GM12878 (cell line): ENCODE measurements around the gene MPEG1. TPM values are rescaled to one million over a fixed set of nuclear protein-coding genes. Genes with fewer than 3 reads are reported as not detected.

Experiments
- BCLAF1 ChIP-seq: fragments of 450-650 bp; IDR thresholded peaks from 2 replicates; pipeline ENCODE4 v1.6.1; 2017; ENCODE audit warnings: antibody characterized with exemption, mild to moderate bottlenecking, moderate library complexity
- CBX5 ChIP-seq: sonication (generic); IDR thresholded peaks from 2 replicates; pipeline ENCODE4 v1.6.1; 2016; ENCODE audit warnings: low read depth, moderate library complexity, mild to moderate bottlenecking, inconsistent platforms
- CTCF ChIP-seq, 3 experiments: IDR thresholded peaks in 2 of 3; conservative IDR thresholded peaks in 1 of 3; 2 replicates each; pipeline ENCODE4 v1.5.1; 2011; ENCODE audit warnings: low read depth in 3 of 3, low read length in 3 of 3, mild to moderate bottlenecking in 3 of 3, control low read depth in 2 of 3, moderate library complexity in 2 of 3, inconsistent platforms in 1 of 3, mixed read lengths in 1 of 3; ENCODE audit not compliant: control insufficient read depth in 2 of 3, insufficient read depth in 1 of 3; ENCODE audit errors: extremely low read depth in 1 of 3
- E2F4 ChIP-seq: IDR thresholded peaks from 2 replicates; pipeline ENCODE4 v1.6.1; 2012; ENCODE audit warnings: low read depth, low read length, improper control_type of control experiment
- E4F1 ChIP-seq: fragments of 450-650 bp; IDR thresholded peaks from 2 replicates; pipeline ENCODE4 v1.6.1; 2018; ENCODE audit warnings: borderline replicate concordance, mild to moderate bottlenecking; ENCODE audit not compliant: partially characterized antibody
- KLF5 ChIP-seq: fragments of 450-650 bp; IDR thresholded peaks from 2 replicates; pipeline ENCODE4 v1.6.1; 2014; ENCODE audit warnings: mild to moderate bottlenecking; ENCODE audit not compliant: partially characterized antibody
- MEF2A ChIP-seq: IDR thresholded peaks from 2 replicates; pipeline ENCODE4 v1.6.1; 2011; ENCODE audit warnings: low read depth, mild to moderate bottlenecking, low read length, moderate library complexity; ENCODE audit not compliant: insufficient read depth
- NFYA ChIP-seq: IDR thresholded peaks from 2 replicates; pipeline ENCODE4 v1.6.1; 2011; ENCODE audit warnings: low read depth, mild to moderate bottlenecking, low read length, improper control_type of control experiment, borderline replicate concordance
- NFYB ChIP-seq: IDR thresholded peaks from 2 replicates; pipeline ENCODE4 v1.6.1; 2011; ENCODE audit warnings: low read depth, mild to moderate bottlenecking, low read length, improper control_type of control experiment, moderate library complexity; ENCODE audit not compliant: insufficient read depth
- POLR2AphosphoS2 ChIP-seq: IDR thresholded peaks from 2 replicates; pipeline ENCODE4 v1.6.1; 2011; ENCODE audit warnings: low read depth, mild to moderate bottlenecking, low read length, improper control_type of control experiment, moderate library complexity
- RAD21 ChIP-seq: IDR thresholded peaks from 2 replicates; pipeline ENCODE4 v1.6.1; 2011; ENCODE audit warnings: mild to moderate bottlenecking, low read depth, low read length, moderate library complexity; ENCODE audit not compliant: insufficient read depth
- RBBP5 ChIP-seq: fragments of 200-600 bp; sonication (generic); conservative IDR thresholded peaks from 2 replicates; pipeline ENCODE4 v1.6.1; 2016
- RELA ChIP-seq: fragments of 450-650 bp; IDR thresholded peaks from 2 replicates; pipeline ENCODE4 v1.8.0; 2014; ENCODE audit warnings: borderline replicate concordance; ENCODE audit not compliant: partially characterized antibody
- REST ChIP-seq: IDR thresholded peaks from 2 replicates; pipeline ENCODE4 v1.6.1; 2012; ENCODE audit warnings: mild to moderate bottlenecking, low read depth, low read length
- SRF ChIP-seq, 2 experiments: IDR thresholded peaks; 2 replicates each; pipeline ENCODE4 v1.6.1; 2011; ENCODE audit warnings: low read depth in 2 of 2, low read length in 2 of 2, mild to moderate bottlenecking in 1 of 2, moderate library complexity in 1 of 2
- STAT1 ChIP-seq: fragments of 450-650 bp; conservative IDR thresholded peaks from 2 replicates; pipeline ENCODE4 v1.6.1; 2014; ENCODE audit warnings: antibody characterized with exemption, mild to moderate bottlenecking
- ZNF384 ChIP-seq: IDR thresholded peaks from 2 replicates; pipeline ENCODE4 v1.6.1; 2012; ENCODE audit warnings: low read depth, mild to moderate bottlenecking, low read length, improper control_type of control experiment, borderline replicate concordance
- polyA plus RNA-seq, 11 experiments: library from polyadenylated mRNA; depleted of rRNA in 4 of 11; unstranded in 6 of 11; stranded (reverse) in 5 of 11; fragments of >200 nt; fragmentation: Nextera tagmentation in 4 of 11; fragmentation: Illumina TruSeq in 1 of 11; extraction: Ambion mirVana in 4 of 11; extraction: Trizol in 1 of 11; gene quantifications; 1 replicate in 1 of 11; 2 replicates in 10 of 11; pipeline versions ENCODE4 v1.2.1 to v1.2.3, GENCODE V29; 2011 to 2016; ENCODE audit warnings: inconsistent platforms in 2 of 11, missing spikeins in 2 of 11, low read depth in 1 of 11
- total RNA-seq, 4 experiments: library from RNA; depleted of rRNA in 3 of 4; stranded (reverse); fragments of >200 nt in 3 of 4; fragmentation: Illumina TruSeq in 1 of 4; extraction: Trizol in 1 of 4; gene quantifications; 2 replicates each; pipeline versions ENCODE4 v1.2.1 to v1.2.3, GENCODE V29; 2013 to 2021

Gene MPEG1
- total and polyA plus RNA-seq, 10 of the 15 experiments (the other 5 are each of a cell fraction or from before 2014, with no cell fraction given): 1.3 to 15.6 (median 11.7) TPM; not detected in 1

- TF ChIP-seq REST (0 out of 2 replicates have a peak, but pooled peaks have one; percentile 32), E4F1 (no peak), BCLAF1 (no peak), RELA (peak; percentile 83), ZNF384 (no peak), STAT1 (no peak), SRF (IDR thresholded peaks at IDR 0.05; ENCODE audit: low read depth in 2 of 2, low read length in 2 of 2) (0 out of 4 replicates have a peak, but pooled peaks of 1 of the 2 experiments have one; percentile 33), KLF5 (peak; percentile 24), MEF2A (peak; percentile 80), NFYA (no peak), CTCF (IDR thresholded peaks at IDR 0.05 in 2 of 3, conservative IDR thresholded peaks at IDR 0.05 in 1 of 3; ENCODE audit: control insufficient read depth in 2 of 3, extremely low read depth in 1 of 3, insufficient read depth in 1 of 3, low read depth in 3 of 3, low read length in 3 of 3) (peak; percentile 74 to 87 (median 78); a peak in 5 of 6 replicates), E2F4 (no peak), CBX5 (0 out of 2 replicates have a peak, but pooled peaks have one; percentile 27), POLR2AphosphoS2 (no peak), NFYB (0 out of 2 replicates have a peak, but pooled peaks have one; percentile 26), RBBP5 (no peak), RAD21 (peak; percentile 77)
Measured at GRCh38 chr11:59207988-59208451, 4.7 kb downstream of the MPEG1 start (continued).
